Adrenal gland (tissue), 5 donors: ENCODE data around the gene WNT5B.

Experiments
- CTCF ChIP-seq, 6 experiments: fragments of 450-650 bp in 4 of 6; fragments of 200-600 bp in 2 of 6; sonication (generic) in 1 of 6; IDR thresholded peaks; 1 replicate in 5 of 6; 2 replicates in 1 of 6; pipeline versions ENCODE4 v1.5.1 to v1.8.0; 2016 to 2021; ENCODE audit warnings: antibody characterized with exemption in 6 of 6, mild to moderate bottlenecking in 2 of 6, moderate library complexity in 1 of 6
- POLR2A ChIP-seq, 2 donors: fragments of 450-650 bp; IDR thresholded peaks; one replicate each; pipeline ENCODE4 v1.6.1; 2017; ENCODE audit warnings: antibody characterized with exemption in 2 of 2, mild to moderate bottlenecking in 2 of 2, moderate library complexity in 1 of 2
- donor health status: DM: no; HTN: no; CAD: no.

DNA sequence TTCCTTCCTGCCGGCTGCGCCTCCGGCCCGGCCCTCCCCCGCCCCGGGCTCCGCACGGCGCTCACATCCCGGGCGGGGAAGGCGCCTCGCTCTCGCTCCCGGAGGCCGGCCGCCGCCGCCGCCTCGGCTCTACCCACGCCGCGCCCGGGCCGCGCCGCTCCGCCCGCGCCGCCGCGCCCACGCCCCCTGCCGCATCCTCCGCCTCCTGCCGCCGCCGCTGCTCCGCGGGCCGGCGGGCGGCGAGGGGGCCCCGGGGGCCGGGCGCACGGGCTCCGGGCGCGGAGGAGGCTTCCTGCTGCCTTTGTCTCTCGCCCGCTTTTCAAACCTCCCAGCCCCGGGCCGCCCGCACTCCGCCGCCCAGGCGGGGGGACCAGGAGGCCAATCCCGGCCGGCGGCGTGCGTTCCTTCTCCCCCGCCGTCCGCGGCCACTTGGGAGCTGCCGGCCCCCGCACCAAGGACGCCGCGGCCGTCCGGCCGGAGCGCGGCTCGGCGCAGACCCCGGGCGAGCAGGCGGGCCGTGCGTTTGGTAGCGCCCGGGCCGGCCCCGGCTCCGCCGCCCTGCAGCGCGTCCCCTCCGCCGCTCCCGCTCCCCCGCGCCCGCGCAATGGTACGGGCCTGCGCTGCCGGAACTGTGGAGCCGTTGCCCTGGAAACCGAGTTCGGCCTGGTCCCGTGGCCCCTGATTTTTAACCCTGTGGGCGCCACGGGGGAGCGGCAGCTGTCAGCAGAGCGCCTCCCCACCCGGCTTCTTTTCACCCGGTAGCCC, 34.6 kb upstream of the WNT5B start, which contains the start of gene FBXL14:
- peak; percentile 46 to 61 for TF ChIP-seq POLR2A (IDR thresholded peaks at IDR 0.05)
- no peak for TF ChIP-seq CTCF (IDR thresholded peaks at IDR 0.05)
